ENCODE measurements around the gene ZNF516.

ZNF516 gene

DNA sequence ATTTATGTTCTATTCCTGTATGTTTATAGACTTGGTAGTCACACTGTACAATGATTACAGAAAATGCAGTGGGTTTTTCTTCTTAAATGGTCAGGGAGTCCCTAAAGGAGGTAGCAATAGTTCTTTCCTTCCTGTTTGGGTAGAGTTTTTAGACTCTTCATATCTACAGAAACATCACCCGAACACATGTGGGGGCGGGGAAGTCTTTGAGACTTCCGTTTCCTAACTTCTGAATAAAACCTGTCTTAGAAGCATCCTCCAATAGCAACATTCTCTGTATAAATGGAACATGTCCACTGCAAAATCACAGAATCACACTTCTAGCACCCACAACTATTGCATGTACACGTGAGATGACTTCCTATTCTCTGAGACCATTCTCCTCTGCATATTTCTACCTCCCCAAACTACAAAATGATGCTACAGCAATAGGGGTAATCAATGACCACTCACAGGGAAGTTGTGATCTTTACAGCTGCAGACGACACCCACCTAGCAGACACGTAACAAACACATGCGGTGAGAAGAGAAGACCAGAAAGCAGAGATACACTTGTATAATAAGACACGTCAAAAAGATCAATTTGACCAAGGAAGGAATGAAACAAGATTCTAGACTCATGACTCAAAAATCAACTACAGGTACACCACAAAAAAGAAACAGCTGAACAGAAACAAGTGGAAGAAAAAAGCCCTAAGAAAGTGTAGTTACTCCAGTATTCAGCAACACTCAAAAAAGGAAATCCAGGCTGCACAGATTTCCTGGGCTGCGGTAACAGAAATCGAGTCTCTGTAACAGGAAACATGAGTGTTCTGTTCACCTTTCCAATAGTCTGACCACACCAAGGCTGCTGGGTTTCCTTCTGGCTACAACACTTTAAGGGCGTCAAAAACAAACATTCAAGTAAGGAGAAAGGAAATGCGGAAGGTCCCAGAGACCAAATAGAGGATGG, 120.4 kb downstream of the ZNF516 start:
- DNase-seq, result no peak

DNA sequence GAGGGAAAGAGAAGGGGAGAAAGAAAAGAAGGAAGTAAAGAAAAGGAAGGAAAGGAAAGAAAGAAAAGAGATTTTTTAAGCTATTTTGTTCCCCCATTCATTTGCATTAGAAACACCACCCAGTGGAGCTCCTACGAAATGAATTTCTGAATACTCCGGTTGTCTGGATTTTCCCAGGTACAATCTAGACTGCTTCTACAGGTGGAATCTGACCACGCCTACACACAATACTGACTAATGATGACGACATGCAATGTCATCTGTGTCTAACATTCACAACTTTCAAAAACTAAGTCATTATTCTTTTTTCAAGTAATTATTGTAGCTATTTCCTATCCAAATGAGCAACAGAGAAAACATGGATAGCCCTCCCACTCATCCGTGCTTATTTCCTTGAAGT, 121.7 kb downstream of the ZNF516 start:
- DNase-seq, result no peak

DNA sequence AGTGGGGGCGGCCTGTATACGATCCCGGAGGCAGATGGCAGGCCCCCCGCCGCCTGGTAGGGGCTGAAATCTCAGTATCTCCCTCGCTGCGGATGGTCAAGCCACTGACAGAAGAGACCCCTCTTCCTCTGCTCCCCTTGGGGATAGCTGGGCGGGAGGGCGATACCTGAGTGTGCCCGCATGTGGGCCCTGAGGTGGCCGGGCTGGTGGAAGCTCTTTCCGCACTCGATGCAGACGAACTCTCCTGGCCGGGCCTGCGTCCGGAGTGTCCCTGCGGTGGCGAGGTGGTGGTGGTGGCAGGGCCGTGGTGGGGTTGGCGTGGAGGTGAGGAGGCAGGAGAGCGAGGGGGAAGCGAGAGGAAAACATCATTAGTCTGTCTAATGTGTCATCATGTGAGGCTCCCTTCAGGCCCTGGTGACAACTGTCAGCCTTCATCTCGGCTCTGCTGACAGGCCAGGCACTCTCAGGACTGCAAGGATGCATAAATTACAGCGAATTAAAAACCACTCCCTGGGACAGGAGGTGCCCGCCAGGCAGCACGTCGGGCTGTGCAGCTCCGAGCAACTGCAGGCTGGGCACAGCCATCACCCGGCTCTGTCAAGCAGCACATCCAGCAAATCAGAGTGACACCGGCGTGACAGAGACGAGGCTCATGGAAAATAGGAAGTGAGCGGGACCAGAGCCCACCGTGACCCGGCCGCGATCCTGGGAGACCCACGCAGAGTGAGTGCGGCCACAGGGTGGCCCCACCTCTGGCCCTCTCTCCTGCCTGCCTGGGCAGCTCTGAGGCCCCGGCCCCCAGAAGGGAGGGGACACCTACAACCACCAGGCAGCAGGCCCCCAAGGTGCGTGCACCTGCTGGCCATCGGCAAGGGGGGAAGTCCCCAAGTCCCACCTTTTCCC, 123.5 kb downstream of the ZNF516 start:
- no peak for DNase-seq

DNA sequence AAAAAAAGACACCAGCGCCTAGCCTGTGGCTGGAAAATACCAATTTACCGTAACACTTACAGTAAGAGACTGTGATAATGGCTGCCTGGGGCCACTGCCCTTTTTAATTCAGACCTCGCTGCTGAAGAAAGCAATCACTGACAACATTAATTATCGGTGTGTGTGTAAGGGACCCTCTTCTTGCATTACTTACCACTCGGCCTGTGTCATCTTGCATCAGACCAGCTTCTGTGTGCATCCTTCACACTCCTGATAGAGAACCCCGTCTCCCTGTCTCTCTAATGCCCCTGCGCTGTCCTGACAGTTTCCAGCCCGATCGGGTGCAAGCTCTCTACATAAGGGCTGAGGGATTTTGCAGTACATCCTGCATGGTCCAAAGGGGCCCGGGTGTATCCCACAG, 124.4 kb downstream of the ZNF516 start:
- DNase-seq, result no peak

DNA sequence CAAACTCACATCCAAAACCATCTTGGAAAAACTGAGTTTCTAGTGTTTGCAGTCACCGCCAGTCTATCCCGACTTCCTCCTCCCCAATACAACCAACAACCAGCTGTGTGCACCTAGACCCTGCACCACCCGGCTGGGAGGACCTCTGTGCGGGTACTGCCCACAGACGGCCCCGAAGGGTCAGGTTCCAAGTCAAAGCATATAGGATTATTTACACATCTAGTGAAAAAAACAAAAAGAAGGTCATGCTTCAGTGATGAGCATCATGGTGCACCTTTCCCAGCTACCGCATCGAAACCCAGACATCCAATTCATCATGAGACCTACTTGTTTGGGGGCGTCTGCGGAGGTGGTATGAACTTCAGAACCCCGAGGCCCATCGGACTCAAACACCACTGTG, 124.8 kb downstream of the ZNF516 start:
- DNase-seq, result no peak

DNA sequence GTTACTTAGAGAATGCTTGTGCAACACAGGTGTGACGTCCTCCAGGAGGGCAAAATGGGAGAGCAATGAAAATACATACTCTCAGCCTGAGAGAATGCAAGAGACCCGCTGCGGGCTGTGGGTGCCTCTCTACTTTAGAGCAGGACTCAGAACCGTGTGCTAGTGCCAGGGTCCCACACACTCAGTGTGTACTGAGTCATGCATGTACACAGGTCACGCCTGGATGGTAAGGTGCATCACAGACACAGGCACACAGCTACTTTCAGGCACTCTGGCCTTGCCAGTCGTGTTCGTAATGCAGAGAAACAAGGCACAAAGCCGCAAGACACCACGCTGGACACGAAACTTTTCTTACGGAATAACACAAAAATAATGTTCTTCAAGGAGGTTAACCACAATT, 125.3 kb downstream of the ZNF516 start:
- DNase-seq, result no peak

DNA sequence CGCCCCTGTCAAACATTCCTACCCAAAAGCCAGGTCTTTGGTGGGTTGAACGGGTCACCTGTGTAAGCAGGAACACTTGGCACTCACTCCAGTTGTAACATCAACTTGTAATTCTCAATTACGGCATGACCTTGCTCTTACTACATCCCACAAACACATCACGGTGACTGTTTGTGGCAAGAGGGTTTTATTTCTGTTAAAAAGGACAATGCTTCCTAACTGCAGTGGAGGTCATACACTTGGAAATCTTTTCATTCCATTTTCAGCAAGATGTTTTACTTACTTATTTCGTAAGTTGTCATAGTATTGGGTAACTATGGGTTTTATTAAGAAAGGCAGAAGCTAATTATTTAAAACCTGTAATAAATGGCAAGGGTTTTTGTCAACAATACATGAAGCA, 126.1 kb downstream of the ZNF516 start:
- no peak for DNase-seq

DNA sequence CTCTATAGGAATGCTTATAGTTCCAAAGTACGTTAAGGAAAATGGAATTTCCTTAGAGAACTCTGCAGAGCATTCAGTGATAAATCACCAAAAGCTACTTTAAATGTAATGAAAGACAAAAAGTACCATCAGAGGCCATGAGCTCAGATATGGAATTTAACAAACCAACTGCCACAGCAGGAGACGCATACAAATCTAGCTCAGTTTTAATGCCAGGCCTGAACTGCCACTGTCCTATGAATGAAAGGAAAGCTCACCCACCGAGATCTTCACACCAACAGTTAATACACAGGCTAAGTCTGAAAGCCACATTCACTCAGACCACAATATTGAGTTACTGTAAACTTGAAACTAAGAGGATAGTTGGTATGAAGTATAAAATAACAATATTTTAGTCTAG, 126.8 kb downstream of the ZNF516 start:
- no peak for DNase-seq

DNA sequence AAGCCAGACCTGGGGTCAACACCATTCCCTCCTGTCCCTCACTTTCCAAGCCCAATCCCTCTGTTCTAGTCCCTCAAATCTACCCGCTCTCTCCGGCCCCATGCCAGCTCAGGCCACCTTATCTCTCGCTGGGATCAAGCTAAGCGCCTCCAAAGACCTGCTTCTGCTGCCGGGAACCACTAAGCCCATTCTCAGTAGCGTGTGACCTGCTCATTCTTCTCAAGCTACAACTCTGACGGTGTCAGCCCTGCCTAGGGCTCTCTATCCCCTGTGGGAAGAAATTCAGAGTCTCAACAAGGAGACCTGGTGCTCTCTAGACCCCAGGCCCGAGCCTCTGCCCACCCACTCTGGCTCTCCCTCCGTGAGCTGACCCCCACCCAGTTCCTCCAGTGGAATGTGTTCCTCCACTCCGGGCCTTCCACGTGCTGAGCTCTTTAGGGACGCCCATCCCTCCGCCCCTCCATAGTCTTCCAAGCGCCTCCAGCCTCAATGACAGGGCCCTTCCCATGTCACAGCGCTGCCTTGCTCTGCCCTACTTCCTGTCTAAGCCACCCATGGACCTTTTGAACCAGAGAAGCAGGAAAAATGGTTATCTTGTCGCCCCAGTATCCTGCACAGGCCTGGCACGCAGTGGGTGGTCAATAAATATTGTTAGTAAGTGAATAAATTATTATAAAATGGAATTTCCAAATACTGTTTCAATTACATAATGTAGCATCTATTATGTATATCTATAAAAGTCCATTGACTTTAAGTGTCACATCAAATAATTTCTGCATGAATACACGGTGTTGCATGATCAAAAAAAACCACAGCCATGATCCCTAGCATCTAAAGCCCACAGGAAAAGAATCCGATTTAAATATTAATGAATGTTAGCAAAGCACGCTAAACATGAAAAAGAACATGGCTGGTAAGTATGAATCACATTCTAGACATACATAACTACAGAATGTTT, 127.6 kb downstream of the ZNF516 start:
- DNase-seq, result no peak

DNA sequence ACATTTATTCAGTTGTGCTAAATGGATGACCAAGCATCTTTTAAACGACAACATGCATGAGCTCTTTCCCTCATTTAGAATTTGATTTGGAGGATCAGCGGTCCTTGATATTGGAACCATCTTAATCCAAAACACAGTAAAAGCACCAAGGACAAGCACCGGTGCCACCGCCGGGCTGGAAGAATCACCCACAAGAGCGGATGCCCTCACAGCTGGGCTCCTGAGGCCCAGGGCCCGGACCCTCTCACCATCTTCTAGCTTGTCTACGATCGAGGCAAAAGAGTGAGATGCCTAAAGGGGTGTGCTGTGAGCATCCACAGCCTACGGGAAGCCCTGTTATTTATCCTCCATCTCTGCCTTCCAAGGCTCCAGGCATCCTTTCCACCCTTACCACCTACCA, 129.5 kb downstream of the ZNF516 start:
- no peak for DNase-seq

DNA sequence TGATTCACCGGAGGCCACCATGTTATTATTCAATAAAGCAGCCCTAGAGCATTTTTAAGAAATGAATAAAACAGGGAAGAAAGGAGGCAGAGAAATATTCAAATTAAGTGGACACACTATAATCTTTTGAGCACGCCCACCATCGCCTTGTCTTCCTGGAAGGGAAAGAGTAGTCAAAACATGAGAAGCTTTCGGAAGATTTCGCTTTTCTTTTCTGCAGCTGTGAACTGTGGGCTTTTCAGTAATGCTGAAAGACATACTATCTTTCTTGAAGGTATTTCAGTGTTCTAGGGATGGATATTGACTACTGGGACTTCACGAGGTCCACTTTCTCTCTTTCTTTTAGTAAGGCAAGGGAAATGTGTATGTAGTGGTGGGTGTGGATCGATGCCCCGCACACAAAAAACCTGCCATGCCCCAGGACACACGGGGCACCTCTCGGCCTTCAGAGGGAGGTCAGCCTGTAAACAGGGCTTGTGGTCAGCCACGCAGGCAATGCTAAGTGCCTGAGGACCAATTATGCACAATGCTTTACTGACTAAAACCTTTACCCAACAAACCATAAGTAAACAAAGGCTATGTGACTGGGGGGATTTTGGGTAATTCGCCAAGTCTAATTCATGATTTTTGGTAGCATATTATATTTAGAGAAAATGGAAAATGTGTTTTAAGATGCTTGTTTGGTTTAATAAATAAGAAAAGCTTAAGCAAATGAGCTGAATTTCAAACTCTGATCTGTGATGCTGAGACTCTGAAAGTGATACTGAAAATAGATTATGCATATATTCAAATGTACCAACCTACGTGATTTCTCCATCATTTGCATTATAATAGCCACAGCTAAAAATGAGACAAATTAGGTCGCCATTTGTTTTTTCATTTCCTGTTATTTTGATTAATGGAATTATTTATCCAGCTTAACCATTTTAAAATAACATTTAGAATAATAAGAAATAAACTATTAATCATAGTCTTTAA, 130.5 kb downstream of the ZNF516 start:
- no peak for DNase-seq

DNA sequence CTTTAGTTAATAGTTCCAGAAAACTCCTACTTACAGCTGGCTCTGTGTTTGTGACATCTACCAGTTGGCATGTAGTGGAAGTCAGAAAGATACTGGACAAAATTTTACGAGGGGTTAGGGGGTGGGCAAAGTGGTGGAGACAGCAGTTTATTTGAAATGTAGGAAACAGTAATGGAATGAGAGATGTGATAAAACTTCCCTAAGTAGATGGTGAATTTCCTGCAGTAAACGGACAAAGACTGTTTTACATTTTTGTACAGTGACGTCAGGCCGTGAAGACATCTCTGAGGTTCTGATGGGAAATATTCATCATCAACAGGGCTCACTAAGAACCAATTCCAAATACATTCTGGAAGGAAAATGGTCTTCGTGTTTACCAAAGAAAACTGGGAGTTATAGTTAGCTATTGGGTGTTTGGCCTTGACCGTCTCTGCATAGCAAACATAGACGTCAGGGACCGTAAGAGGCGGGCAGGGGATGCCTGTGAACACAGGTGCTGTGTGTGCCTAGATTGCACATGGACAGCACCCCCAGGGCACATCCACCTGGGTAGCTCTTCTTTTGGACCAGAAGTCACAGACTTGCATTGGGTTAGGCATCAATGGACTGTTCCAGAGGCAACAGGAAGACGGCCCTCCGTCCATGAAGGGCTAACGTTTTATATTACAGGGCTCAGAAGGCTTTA, 131.5 kb downstream of the ZNF516 start:
- no peak for DNase-seq

DNA sequence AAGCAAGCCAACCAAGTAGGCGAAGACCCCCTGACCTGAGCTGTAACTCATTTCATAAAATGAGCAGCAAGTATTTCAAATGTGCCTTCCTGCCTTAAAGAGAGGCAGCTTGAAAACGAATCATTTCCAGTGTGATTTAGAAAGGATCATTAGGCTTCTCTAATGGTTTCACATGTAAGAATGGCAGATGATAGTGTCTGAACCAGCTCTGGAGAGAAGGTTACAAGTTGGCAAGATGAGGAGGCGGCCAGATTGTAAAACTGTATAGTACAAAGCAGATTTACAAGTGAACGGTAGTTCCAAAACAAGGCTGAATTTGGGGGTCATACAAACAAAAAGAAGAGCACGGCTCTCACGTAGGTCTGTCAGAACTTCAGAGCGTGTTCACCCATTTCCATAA, 132.4 kb downstream of the ZNF516 start:
- no peak for DNase-seq

DNA sequence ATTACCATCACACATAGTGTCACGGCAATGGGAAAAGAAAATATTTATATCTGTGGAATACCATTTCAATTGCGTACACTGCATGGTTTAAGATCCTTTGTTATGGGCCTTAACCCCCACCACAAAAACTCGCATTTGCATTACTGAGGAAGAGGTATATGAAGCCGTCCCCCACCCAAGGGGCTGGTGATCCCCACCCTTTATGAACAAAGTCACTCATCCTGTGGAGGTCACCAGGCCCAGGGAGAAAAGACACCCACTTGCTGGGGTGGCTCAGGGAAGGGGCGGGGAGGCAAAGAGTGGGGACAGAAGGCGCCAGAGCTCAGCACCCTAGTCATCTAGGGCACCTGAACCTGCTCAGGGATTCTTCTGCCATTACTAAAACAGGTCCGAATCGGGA, 133.8 kb downstream of the ZNF516 start:
- DNase-seq, result no peak

DNA sequence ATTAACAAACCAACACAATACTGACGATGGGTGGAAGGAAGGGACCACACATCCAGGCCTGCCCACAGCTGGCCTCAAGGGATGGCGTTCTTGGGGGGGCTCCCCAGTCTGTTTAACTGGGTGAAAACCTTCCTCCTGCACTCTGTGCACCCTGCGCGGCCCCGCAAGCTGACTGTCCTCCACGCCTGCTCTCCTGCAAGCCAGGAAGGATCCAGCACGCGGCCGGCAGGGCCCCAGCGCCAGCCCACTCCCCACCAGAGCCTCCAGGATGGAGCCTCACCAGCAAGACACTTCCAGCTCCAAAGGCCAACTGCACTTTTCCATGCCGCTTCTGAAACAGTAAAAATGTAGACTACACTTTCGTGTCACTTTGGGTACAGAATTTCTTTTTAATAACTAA, 135.1 kb downstream of the ZNF516 start:
- no peak for DNase-seq

DNA sequence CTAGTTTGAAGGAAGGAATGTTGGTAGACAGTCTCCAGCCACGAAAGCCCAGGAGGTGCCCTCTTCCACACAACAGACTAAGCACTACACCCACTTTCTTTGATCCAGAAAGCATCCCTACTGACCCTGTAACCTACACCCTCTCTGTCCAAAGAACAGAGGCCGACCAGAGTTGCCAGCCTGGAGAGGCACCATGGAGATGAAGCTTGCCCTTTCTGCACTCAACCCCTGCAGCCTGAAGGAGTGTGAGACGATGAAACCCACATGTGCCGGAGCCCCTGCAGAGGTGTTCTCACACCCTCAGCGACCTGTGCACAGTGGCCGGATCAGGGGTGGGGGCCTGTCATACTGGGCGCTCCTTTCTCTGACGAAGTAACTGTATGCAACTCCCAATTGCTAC, 136.3 kb downstream of the ZNF516 start:
- no peak for DNase-seq

DNA sequence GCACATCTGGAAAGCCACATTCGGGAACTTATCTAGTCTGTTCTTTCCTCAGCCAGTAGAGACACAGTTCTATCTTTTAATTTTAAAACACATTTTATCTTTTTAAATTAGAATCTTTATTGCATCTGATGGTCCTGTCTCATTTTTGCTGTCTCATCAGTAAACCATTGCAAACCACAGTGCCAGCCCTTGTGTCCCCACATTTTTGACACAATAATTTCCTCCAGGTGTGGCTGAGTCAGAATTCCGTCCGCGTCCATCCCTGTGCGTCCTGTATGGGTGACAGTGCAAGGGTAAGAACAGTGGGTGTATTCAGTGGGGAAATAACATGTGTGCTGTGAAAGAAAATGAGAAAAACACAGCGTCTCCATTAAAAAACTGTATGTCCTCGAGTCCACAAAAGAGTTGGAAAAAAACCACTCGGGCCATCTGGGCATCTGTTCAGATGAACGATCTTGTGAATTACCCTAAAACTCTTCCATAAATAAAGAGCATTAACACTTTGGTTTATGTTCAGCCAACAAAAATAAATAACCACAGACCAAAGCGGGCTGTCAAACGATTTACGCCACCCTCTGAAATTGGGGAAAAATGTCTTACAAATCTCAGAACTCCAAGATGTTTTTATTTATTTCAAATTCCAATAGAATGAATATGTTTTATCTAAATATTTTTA, 137.3 kb downstream of the ZNF516 start:
- DNase-seq, result no peak

DNA sequence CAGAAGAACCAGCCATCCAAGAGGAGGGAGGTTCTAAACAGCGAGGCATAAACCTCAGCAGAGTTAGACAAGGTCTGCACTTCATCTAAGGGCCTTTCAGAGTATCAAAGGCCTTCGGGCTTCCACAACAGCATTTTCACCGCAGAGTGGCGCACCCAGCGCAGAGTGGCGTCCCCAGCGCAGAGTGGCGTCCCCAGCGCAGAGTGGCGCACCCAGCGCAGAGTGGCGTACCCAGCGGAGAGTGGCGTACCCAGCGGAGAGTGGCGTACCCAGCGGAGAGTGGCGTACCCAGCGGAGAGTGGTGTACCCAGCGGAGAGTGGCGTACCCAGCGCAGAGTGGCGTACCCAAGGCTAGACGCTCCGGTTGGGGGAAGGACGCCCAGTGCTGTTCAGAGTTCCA, 137.9 kb downstream of the ZNF516 start:
- DNase-seq, result no peak

DNA sequence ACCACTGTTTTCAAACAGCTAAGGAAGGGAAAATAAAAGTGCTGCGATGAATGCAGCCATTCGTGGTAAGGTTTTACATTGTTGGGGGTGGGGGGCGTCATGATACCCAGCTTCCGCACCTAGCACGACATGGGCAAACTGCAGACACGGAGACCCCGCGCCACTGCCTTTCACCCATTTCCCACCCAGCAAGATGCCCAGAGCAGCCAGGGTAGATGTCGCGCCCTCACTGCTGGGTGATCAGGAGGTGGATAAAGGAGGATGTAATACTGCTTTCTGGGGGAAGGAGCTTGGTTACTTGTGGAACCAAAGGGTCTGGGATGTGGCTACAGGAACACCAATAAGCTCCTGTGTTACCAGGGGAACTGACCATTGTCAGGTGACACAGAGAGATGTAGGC, 138.4 kb downstream of the ZNF516 start:
- DNase-seq, result no peak

DNA sequence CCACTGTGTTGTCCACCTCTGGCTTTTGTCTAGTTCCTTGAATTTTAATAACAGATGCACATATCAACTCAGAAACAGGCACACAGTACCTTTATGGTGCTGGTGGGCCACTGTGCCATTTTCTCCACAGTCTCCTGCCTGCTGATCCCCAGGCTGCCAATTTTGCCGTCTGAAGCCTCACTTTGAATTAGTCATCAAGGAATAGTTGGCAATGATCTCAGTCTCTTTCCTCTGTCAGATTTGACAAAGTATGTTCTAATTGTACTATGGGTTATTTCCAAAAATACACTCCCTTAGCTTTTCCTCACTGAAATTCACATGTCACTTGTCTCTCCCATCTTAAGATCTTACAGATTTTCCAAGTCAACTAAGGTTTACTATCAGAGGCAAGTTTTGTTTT, 140.7 kb downstream of the ZNF516 start:
- DNase-seq, result no peak

All from NCI-H446 treated with DMSO at 0.1 percent for 48 hours (cell line).